ENCODE data around the gene GMPPB.
A peak's percentile ranks its signal among the peaks of the same experiment; 100 is the strongest.
"Not testable (repeated sequence)": the region's sequence is repeated elsewhere in the genome, so short reads cannot be mapped to it uniquely, and the experiment has no call there.

Gene GMPPB

GRCh38 chr3:49714728-49715550 is 8.8 kb downstream of the GMPPB start:
- DNase-seq (ENCODE audit: low read depth in 2 of 2), result no peak

DNA sequence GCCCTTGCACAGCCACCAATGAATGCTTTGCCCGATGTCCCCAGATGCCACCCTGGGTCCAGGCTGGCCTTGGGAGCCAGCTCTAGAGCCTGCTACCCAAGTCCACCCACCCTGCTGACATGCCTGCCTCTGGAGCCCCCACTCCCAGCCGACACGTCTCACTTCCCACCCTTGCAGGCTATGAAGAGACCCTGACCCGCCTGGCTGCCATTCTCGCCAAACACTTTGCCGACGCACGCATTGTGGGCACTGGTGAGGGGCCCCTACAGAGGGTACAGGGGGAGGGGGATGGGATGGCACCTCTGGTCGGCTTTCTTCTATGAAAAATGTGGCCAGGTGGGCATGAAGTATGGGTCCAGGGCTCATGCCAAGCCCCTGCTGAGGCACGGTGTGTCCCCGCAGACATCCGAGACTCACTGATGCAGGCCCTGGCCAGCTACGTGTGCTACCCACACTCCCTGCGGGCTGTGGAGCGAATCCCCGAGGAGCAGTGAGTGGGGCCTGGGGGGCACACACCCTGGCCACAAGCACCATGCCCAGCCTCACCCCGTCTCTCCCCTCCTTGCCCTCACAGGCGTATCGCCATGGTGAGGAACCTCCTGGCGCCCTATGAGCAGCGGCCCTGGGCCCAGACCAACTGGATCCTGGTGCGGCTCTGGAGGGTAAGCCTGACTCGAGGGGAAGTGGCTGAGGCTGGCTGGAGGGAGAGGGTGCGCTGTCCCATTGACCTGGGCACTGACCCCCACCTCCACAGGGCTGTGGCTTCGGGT is 10.2 kb downstream of the GMPPB start:
- no peak for DNase-seq (ENCODE audit: low read depth in 2 of 2)

GRCh38 chr3:49712631-49713317 is 11.0 kb downstream of the GMPPB start:
- DNase-seq (ENCODE audit: low read depth in 2 of 2), result no peak

DNA sequence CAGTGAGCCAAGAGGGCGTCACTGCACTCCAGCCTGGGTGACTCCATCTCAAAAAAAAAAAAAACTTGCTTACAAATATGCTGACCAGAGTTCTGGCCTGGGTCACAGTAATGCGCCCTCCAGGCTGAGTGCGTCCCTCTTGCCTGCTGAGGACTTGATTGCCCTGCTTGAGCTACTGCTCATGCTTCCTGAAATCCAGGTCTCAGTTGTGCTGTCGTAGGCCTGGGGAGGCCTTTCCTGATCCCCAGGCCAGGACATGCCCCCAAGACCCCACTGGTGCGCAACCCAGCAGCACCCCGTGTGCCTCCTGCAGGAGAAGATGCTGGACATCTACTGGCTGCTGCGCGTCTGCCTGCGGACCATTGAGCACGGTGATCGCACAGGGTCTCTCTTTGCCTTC is 11.6 kb downstream of the GMPPB start:
- no peak for DNase-seq (ENCODE audit: low read depth in 2 of 2)

GRCh38 chr3:49711489-49711888 is 12.3 kb downstream of the GMPPB start:
- DNase-seq (ENCODE audit: low read depth in 2 of 2), result no peak

- no peak for DNase-seq (ENCODE audit: low read depth in 2 of 2)
Measured at GRCh38 chr3:49709852-49710251, 13.9 kb downstream of the GMPPB start.

- DNase-seq (ENCODE audit: low read depth in 2 of 2), result no peak
Measured at GRCh38 chr3:49707113-49707480, 16.7 kb downstream of the GMPPB start.

- no peak for DNase-seq (ENCODE audit: low read depth in 2 of 2)
Measured at GRCh38 chr3:49706456-49707112, 17.2 kb downstream of the GMPPB start.

GRCh38 chr3:49705390-49705960 is 18.3 kb downstream of the GMPPB start:
- no peak for DNase-seq (ENCODE audit: low read depth in 2 of 2)

DNA sequence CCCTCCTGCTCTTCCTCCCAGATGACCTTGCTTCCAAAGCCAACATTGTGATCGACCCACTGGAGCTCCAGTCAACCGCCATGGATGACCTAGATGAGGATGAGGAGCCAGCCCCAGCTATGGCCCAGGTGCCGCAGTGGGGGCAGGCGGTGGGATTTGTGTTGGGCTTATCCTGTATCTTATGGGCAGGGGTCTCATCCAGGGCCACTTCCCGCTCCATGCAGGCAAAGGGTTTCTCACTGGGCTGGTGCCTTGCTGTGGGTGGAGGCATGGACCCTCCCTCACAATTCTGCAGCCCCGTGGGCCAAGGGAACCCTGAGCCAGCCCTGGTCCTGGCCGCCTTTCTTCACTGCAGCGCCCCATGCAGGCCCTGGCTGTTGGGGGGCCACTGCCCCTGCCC is 19.1 kb downstream of the GMPPB start:
- no peak for DNase-seq (ENCODE audit: low read depth in 2 of 2)

- DNase-seq (ENCODE audit: low read depth in 2 of 2), result no peak
Measured at GRCh38 chr3:49703956-49704355, 19.8 kb downstream of the GMPPB start.

GRCh38 chr3:49703443-49703927 is 20.3 kb downstream of the GMPPB start:
- peak; percentile 22 to 25 for DNase-seq (ENCODE audit: low read depth in 2 of 2)

DNA sequence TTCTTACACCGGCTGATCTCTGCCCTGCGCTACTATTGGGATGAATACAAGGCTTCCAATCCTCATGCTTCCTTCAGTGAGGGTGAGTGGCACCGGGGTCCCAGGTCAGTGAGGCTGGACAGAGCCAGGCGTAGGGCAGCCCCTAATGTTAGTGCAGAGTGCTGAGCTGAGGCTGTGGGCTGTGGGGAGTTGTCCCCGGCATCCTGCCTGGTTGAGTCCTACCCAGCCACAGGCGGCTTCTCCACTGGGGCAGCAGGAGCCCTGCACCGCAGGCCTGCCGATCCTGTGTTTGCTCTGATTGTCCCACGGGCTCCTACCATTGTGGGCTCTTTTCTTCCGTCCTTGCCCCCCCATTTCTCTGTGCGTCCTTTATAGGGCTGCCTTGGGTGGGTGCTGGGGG is 21.1 kb downstream of the GMPPB start:
- DNase-seq (ENCODE audit: low read depth in 2 of 2), result no peak

- no peak for DNase-seq (ENCODE audit: low read depth in 2 of 2)
Measured at GRCh38 chr3:49701388-49702077, 22.2 kb downstream of the GMPPB start.

DNA sequence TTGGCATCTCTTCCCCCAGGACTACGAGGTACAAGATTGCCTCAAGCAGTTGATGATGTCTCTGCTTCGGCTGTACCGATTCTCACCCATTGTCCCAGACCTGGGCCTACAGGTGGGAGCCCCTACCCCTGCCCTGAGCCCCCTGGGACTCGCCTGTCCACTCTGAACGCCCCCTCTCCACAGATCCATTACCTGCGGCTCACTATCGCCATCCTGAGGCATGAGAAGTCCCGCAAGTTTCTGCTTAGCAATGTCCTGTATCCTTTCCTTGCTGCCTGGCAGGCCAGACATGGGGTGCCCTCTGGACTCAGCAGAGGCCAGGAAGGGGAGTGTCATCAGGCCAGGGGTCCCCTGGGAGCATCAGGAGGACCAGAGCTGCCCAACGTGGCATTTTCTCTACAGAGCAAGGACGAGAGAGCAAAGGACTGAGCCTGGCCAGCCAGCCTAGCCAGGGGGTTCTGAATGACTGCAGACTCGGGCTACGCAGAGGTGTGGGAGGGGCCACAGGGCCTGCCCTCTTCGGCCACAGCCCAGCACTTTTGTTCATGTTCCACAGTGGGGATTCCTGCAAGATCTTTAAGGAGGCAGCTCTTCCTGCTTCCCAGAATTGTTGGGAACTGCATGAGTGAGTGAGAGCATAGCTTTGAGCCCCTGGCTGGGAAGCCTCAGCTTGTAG is 23.2 kb downstream of the GMPPB start:
- DNase-seq (ENCODE audit: low read depth in 2 of 2), result no peak

DNA sequence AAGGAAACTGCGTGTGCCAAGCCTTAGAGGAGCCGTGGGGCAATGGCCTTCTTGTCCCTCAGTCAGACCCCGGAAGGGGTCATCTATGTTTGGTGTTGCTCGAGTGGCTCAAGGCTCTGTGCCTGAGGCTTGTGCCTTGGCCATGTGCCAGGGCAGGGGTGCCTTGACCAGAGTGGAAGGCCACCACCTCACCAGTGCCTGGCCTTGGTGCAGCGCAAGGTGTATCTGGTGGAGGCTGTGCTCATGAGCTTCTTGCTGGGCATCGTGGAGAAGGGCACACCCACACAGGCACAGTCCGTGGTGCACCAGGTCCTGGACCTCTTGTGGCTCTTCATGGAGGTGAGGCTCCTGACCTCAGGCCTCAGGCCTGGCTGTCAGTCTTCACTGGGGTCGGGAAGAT is 23.7 kb downstream of the GMPPB start:
- no peak for DNase-seq (ENCODE audit: low read depth in 2 of 2)

DNA sequence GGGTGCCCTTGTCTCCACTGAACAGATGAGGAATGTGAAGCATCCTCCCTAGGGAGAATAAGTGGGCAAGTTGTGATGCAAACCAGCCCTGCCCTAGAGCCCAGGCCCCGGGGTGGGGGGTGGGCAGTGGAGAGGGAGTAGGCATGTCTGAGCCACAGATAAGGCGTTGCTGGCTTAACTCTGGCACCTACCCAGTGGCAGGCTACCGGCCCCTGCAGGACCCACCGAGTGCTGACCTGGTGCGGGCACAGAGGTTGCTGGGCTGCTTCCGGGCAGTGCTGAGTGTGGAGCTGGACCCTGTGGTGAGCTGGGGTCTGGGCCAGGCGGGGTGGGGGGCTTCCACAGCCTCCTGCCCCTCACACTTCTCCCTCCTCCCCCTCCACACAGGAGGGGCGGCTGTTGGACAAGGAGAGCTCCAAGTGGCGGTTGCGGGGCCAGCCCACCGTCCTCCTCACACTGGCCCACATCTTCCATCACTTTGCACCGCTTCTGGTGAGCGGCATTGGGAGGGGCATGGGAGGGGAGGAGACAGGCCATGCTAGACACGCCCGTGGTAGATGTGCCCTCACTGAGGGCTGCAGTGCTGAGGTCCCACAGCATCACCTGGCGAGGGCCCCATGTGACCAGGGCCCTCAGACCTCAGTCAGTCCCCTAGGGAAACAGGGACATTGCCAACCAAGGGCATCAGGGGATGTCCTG is 24.3 kb downstream of the GMPPB start:
- no peak for DNase-seq (ENCODE audit: low read depth in 2 of 2)

GRCh38 chr3:49695350-49696015 is 28.3 kb downstream of the GMPPB start:
- DNase-seq (ENCODE audit: low read depth in 2 of 2), result not testable (repeated sequence)

GRCh38 chr3:49694409-49695070 is 29.2 kb downstream of the GMPPB start:
- not testable (repeated sequence) for DNase-seq (ENCODE audit: low read depth in 2 of 2)
